HepG2 (cell line): ENCODE data around the gene NDUFAF3. TPM values are rescaled to one million over a fixed set of nuclear protein-coding genes. Genes with fewer than 3 reads are reported as not detected.

Experiments
- ATF6 ChIP-seq: sonication (generic); formaldehyde crosslinking; conservative IDR thresholded peaks from 2 replicates; pipeline ENCODE4 v1.4.0; 2020; ENCODE audit warnings: missing genetic modification reagents
- CHD4 ChIP-seq: fragments of 200-600 bp; sonication (generic); IDR thresholded peaks from 2 replicates; pipeline ENCODE4 v1.7.0; 2017; ENCODE audit warnings: mild to moderate bottlenecking, low read length, borderline replicate concordance
- CREBL2 ChIP-seq: sonication (generic); formaldehyde crosslinking; IDR thresholded peaks from 2 replicates; pipeline ENCODE4 v1.8.1; 2023; ENCODE audit warnings: missing genetic modification reagents, mild to moderate bottlenecking, borderline replicate concordance
- CTCF ChIP-seq: sonication (generic); formaldehyde crosslinking; IDR thresholded peaks from 2 replicates; pipeline ENCODE4 v1.5.0; 2020; ENCODE audit warnings: mild to moderate bottlenecking, missing genetic modification reagents, moderate library complexity
- GFI1 ChIP-seq: sonication (generic); formaldehyde crosslinking; IDR thresholded peaks from 2 replicates; pipeline ENCODE4 v1.5.0; 2020; ENCODE audit warnings: missing genetic modification reagents, mild to moderate bottlenecking, borderline replicate concordance
- HDAC6 ChIP-seq: fragments of 200-600 bp; sonication (generic); IDR thresholded peaks from 2 replicates; pipeline ENCODE4 v1.7.0; 2017; ENCODE audit warnings: mild to moderate bottlenecking, antibody characterized with exemption, low read length, low read depth
- KAT2B ChIP-seq: fragments of 150-350 bp; IDR thresholded peaks from 2 replicates; pipeline ENCODE4 v1.6.1; 2014; ENCODE audit warnings: low read depth, low read length, borderline replicate concordance
- PTBP1 ChIP-seq: fragments of 200-400 bp; formaldehyde crosslinking; IDR thresholded peaks from 2 replicates; pipeline ENCODE4 v1.6.1; 2018; ENCODE audit warnings: low read length, low read depth; ENCODE audit not compliant: poor library complexity, severe bottlenecking
- TBX3 ChIP-seq: fragments of 450-650 bp; IDR thresholded peaks from 2 replicates; pipeline ENCODE4 v1.6.1; 2017; ENCODE audit warnings: antibody characterized with exemption, mild to moderate bottlenecking, inconsistent platforms, borderline replicate concordance
- TFE3 ChIP-seq: IDR thresholded peaks from 2 replicates; pipeline ENCODE4 v1.6.1; 2016
- ZFX ChIP-seq: sonication (generic); formaldehyde crosslinking; IDR thresholded peaks from 2 replicates; pipeline ENCODE4 v1.4.0; 2020; ENCODE audit warnings: mild to moderate bottlenecking, low read depth, missing genetic modification reagents, moderate library complexity
- ZMYM3 ChIP-seq: sonication (generic); formaldehyde crosslinking; IDR thresholded peaks from 2 replicates; pipeline ENCODE4 v1.5.1; 2020; ENCODE audit warnings: mild to moderate bottlenecking, missing genetic modification reagents
- ZNF160 ChIP-seq: sonication (generic); formaldehyde crosslinking; IDR thresholded peaks from 2 replicates; pipeline ENCODE4 v1.8.0; 2022; ENCODE audit warnings: mild to moderate bottlenecking, inconsistent platforms, missing genetic modification reagents
- ZNF30 ChIP-seq: sonication (generic); formaldehyde crosslinking; IDR thresholded peaks from 2 replicates; pipeline ENCODE4 v1.5.0; 2020; ENCODE audit warnings: mild to moderate bottlenecking, missing genetic modification reagents
- ZNF562 ChIP-seq: sonication (generic); formaldehyde crosslinking; IDR thresholded peaks from 2 replicates; pipeline ENCODE4 v1.8.0; 2022; ENCODE audit warnings: missing genetic modification reagents, borderline replicate concordance
- ZNF598 ChIP-seq: sonication (generic); formaldehyde crosslinking; IDR thresholded peaks from 2 replicates; pipeline ENCODE4 v1.5.1; 2020; ENCODE audit warnings: mild to moderate bottlenecking, missing genetic modification reagents, borderline replicate concordance
- ZNF605 ChIP-seq: sonication (generic); formaldehyde crosslinking; IDR thresholded peaks from 2 replicates; pipeline ENCODE4 v1.8.0; 2022; ENCODE audit warnings: mild to moderate bottlenecking, missing genetic modification reagents
- ZNF883 ChIP-seq: sonication (generic); formaldehyde crosslinking; IDR thresholded peaks from 2 replicates; pipeline ENCODE4 v1.5.1; 2020; ENCODE audit warnings: mild to moderate bottlenecking, missing genetic modification reagents; ENCODE audit errors: not compliant biosample characterization
- polyA plus RNA-seq, 8 experiments: library from polyadenylated mRNA; depleted of rRNA in 3 of 8; stranded (reverse) in 7 of 8; unstranded in 1 of 8; fragments of >200 nt; fragmentation: Illumina TruSeq in 4 of 8; extraction: Trizol in 4 of 8; gene quantifications; 2 replicates each; pipeline versions ENCODE4 v1.2.1 to v1.2.3, GENCODE V29; 2011 to 2016; ENCODE audit warnings: low read depth in 4 of 8, missing spikeins in 1 of 8, mixed read lengths in 1 of 8; ENCODE audit not compliant: insufficient read depth in 1 of 8
- total RNA-seq, 5 experiments: library from RNA; depleted of rRNA; stranded (reverse); fragments of >200 nt; fragmentation: Illumina TruSeq; extraction: Trizol; gene quantifications; 2 replicates each; pipeline ENCODE4 v1.2.3, GENCODE V29; 2016; ENCODE audit warnings: low read depth in 1 of 5

NDUFAF3 gene
- total and polyA plus RNA-seq, 2 of the 13 experiments (the other 11 are each of a cell fraction or from before 2014, with no cell fraction given) = 39.0 to 50.0 TPM

GRCh38 chr3:49028673-49029562 lies 7.0 kb downstream of the NDUFAF3 start, which contains the start of gene IMPDH2 (continued):
- TF ChIP-seq CREBL2 (CRISPR knock-in tag) (peak; percentile 40; the same call in 1 of the 2 replicates), ZNF598 (CRISPR knock-in tag) (peak; percentile 88; the same call in 1 of the 2 replicates), ZNF160 (CRISPR knock-in tag) (peak; percentile 76; the same call in 1 of the 2 replicates), ZNF883 (no peak), ZNF562 (no peak), HDAC6 (no peak), ATF6 (CRISPR knock-in tag) (no peak), CTCF (CRISPR knock-in tag) (peak; percentile 71), ZNF30 (peak; percentile 71; the same call in 1 of the 2 replicates), PTBP1 (peak; percentile 86), GFI1 (CRISPR knock-in tag) (peak; percentile 53; the same call in 1 of the 2 replicates), CHD4 (no peak), TFE3 (CRISPR knock-in tag) (peak; percentile 62), KAT2B (no peak), ZMYM3 (CRISPR knock-in tag) (0 out of 2 replicates have a peak, but pooled peaks have one; percentile 43), ZFX (CRISPR knock-in tag) (peak; percentile 97), TBX3 (no peak), ZNF605 (peak; percentile 99)
